ENCODE data around the gene KRT73.

DNA sequence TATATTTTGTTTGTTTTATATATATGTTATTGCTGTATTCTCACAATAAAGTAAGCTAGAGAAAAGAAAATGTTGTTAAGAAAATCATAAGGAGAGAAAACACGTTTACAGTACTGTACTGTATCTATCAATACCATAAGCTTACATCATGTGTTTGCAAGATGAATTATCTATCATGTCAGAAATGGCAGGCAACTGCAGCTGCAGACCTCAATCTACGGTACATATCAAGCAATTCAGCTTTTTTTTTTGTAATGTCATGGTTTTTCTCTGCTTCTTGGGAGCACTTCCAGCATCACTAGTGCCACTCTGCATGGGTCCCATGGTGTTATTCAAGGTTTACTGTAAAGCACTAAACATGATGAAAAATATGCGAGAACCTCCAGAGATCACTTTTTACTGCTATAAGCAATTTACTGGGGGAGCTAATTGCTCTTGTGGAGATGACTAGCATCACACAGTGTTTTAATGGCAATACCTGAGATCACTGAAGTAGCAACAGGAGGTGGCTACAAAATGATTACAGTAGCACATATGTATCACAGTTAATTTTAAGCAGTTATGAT is 42.7 kb upstream of the KRT73 start:
- TF ChIP-seq, protein P1, sequence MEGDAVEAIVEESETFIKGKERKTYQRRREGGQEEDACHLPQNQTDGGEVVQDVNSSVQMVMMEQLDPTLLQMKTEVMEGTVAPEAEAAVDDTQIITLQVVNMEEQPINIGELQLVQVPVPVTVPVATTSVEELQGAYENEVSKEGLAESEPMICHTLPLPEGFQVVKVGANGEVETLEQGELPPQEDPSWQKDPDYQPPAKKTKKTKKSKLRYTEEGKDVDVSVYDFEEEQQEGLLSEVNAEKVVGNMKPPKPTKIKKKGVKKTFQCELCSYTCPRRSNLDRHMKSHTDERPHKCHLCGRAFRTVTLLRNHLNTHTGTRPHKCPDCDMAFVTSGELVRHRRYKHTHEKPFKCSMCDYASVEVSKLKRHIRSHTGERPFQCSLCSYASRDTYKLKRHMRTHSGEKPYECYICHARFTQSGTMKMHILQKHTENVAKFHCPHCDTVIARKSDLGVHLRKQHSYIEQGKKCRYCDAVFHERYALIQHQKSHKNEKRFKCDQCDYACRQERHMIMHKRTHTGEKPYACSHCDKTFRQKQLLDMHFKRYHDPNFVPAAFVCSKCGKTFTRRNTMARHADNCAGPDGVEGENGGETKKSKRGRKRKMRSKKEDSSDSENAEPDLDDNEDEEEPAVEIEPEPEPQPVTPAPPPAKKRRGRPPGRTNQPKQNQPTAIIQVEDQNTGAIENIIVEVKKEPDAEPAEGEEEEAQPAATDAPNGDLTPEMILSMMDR (conservative IDR thresholded peaks at IDR 0.05; ENCODE audit: low read length), result no peak
- no peak for TF ChIP-seq EZH2phosphoT487 (IDR thresholded peaks at IDR 0.05; ENCODE audit: borderline replicate concordance)

All from Loucy (cell line).